Mesenchymal stem cell (in vitro differentiated cells and primary cell): Measurements from ENCODE around the gene FIP1L1.

ENCODE experiments used
- DNase-seq: peaks from one replicate; pipeline ENCODE4 v3.0.0-alpha.2; 2013
- H2AFZ ChIP-seq: one replicate; pipeline ENCODE4 v1.6.1; 2013; ENCODE audit warnings: low read depth, mild to moderate bottlenecking, control low read depth, inconsistent platforms, low read length, moderate library complexity
- H2AK5ac ChIP-seq: 2 replicates; pipeline ENCODE4 v1.6.1; 2013; ENCODE audit warnings: low read length, moderate library complexity, mild to moderate bottlenecking, inconsistent platforms; ENCODE audit not compliant: severe bottlenecking
- H2BK120ac ChIP-seq: one replicate; pipeline ENCODE4 v1.6.1; 2013; ENCODE audit warnings: low read depth, mild to moderate bottlenecking, inconsistent platforms, low read length, moderate library complexity
- H2BK12ac ChIP-seq, 2 experiments: one replicate each; pipeline ENCODE4 v1.6.1; 2013; ENCODE audit warnings: inconsistent platforms in 2 of 2, low read length in 2 of 2, mild to moderate bottlenecking in 2 of 2, moderate library complexity in 2 of 2, control low read depth in 1 of 2
- H2BK15ac ChIP-seq: one replicate; pipeline ENCODE4 v1.6.1; 2013; ENCODE audit warnings: mild to moderate bottlenecking, low read depth, inconsistent platforms; ENCODE audit not compliant: poor library complexity, severe bottlenecking
- H2BK5ac ChIP-seq: 2 replicates; pipeline ENCODE4 v1.6.1; 2013; ENCODE audit warnings: low read depth, mild to moderate bottlenecking, low read length, control low read depth, inconsistent platforms; ENCODE audit not compliant: poor library complexity, severe bottlenecking
- H3K14ac ChIP-seq, 2 experiments: one replicate each; pipeline ENCODE4 v1.6.1; 2013; ENCODE audit warnings: inconsistent platforms in 2 of 2, low read length in 2 of 2, control low read depth in 1 of 2, mild to moderate bottlenecking in 1 of 2, moderate library complexity in 1 of 2
- H3K18ac ChIP-seq, 2 experiments: one replicate each; pipeline ENCODE4 v1.6.1; 2013; ENCODE audit warnings: inconsistent platforms in 2 of 2, low read length in 2 of 2, control low read depth in 1 of 2, low read depth in 1 of 2, mild to moderate bottlenecking in 1 of 2
- H3K23ac ChIP-seq, 2 experiments: one replicate each; pipeline ENCODE4 v1.6.1; 2013; ENCODE audit warnings: inconsistent platforms in 2 of 2, low read length in 2 of 2, mild to moderate bottlenecking in 2 of 2, moderate library complexity in 2 of 2, control low read depth in 1 of 2
- H3K27ac ChIP-seq: 2 replicates; pipeline ENCODE4 v1.5.1; 2013; ENCODE audit warnings: mild to moderate bottlenecking, moderate library complexity, low read length, control low read depth, inconsistent platforms; ENCODE audit not compliant: poor library complexity, severe bottlenecking
- H3K27me3 ChIP-seq, 2 experiments: 2 replicates each; pipeline versions ENCODE4 v1.6.1 to v1.7.0; 2013; ENCODE audit warnings: low read length in 2 of 2, mild to moderate bottlenecking in 2 of 2, moderate library complexity in 2 of 2, control low read depth in 1 of 2, inconsistent platforms in 1 of 2; ENCODE audit not compliant: control insufficient read depth in 1 of 2, insufficient read depth in 1 of 2
- H3K36me3 ChIP-seq, 2 experiments: 2 replicates each; pipeline versions ENCODE4 v1.6.1 to v1.7.0; 2013; ENCODE audit warnings: low read length in 2 of 2, control low read depth in 1 of 2, inconsistent platforms in 1 of 2, low read depth in 1 of 2, mild to moderate bottlenecking in 1 of 2; ENCODE audit not compliant: insufficient read depth in 2 of 2, control insufficient read depth in 1 of 2
- H3K4ac ChIP-seq, 2 experiments: one replicate each; pipeline ENCODE4 v1.6.1; 2013; ENCODE audit warnings: inconsistent platforms in 2 of 2, low read length in 2 of 2, mild to moderate bottlenecking in 2 of 2, moderate library complexity in 2 of 2, control low read depth in 1 of 2, low read depth in 1 of 2
- H3K4me1 ChIP-seq: 2 replicates; pipeline ENCODE4 v1.6.1; 2013; ENCODE audit warnings: low read depth, low read length, control low read depth; ENCODE audit not compliant: control insufficient read depth, insufficient read depth
- H3K4me2 ChIP-seq: 2 replicates; pipeline ENCODE4 v1.6.1; 2013; ENCODE audit warnings: low read length, mild to moderate bottlenecking, inconsistent platforms; ENCODE audit not compliant: poor library complexity, severe bottlenecking
- H3K4me3 ChIP-seq, 2 experiments: 2 replicates each; pipeline versions ENCODE4 v1.5.1 to v1.7.0; 2013; ENCODE audit warnings: low read length in 2 of 2, mild to moderate bottlenecking in 2 of 2, control low read depth in 1 of 2, low read depth in 1 of 2; ENCODE audit not compliant: insufficient read depth in 1 of 2
- H3K79me1 ChIP-seq: replicated peaks from 2 replicates; pipeline ENCODE4 v1.6.1; 2013; ENCODE audit warnings: mild to moderate bottlenecking, control low read depth, low read length, inconsistent platforms; ENCODE audit not compliant: poor library complexity, severe bottlenecking
- H3K9ac ChIP-seq: 2 replicates; pipeline ENCODE4 v1.7.0; 2013; ENCODE audit warnings: mild to moderate bottlenecking, low read length, moderate library complexity
- H3K9me3 ChIP-seq: 2 replicates; pipeline ENCODE4 v1.7.0; 2013; ENCODE audit warnings: mild to moderate bottlenecking, low read length; ENCODE audit not compliant: control insufficient read depth
- H4K8ac ChIP-seq: one replicate; pipeline ENCODE4 v1.6.1; 2013; ENCODE audit warnings: inconsistent platforms, mild to moderate bottlenecking, low read length, moderate library complexity
- H4K91ac ChIP-seq: one replicate; pipeline ENCODE4 v1.6.1; 2013; ENCODE audit warnings: mild to moderate bottlenecking, low read length, inconsistent platforms
- WGBS: methylation state at CpG from one replicate; pipeline ENCODE4 v1.1.7; 2013; ENCODE audit warnings: mixed read lengths; 5-methylcytosine and 5-hydroxymethylcytosine counted together

The FIP1L1 gene

DNA sequence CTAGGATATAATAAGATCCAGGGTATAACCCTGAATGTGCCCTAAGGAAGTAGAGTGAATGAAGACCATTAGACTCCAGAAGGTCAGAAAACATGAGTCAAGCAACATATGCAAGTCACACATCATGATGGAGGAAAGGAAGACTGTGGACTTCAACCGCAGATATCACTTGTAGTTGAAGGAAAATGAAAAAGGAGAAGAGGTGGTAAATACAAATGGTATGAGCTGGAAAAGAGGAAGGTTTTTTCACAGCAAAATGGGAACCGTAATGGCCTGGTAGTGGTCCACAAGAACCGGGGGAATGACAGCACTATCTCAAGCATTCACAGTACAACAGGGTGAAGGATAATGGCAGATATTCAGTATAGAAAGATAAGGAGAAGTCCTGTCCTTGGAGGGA is 6.4 kb upstream of the FIP1L1 start:
- no peak for DNase-seq
- no peak overlapping the region for H3K23ac ChIP-seq
- H2BK12ac ChIP-seq = no peak overlapping the region
- H3K27me3 ChIP-seq = peaks cover 0 to 16% of the 10 kb centered on the region in 2 experiments
- no peak overlapping the region for H4K8ac ChIP-seq
- H2AK5ac ChIP-seq = no peak overlapping the region
- no peak overlapping the region for H2BK15ac ChIP-seq
- H3K18ac ChIP-seq = no peak overlapping the region
- H2BK5ac ChIP-seq = no peak overlapping the region
- no peak overlapping the region for H3K9ac ChIP-seq
- no peaks in the 10 kb centered on the region for H3K4me1 ChIP-seq
- no peak overlapping the region for H3K4me3 ChIP-seq
- H4K91ac ChIP-seq = no peak overlapping the region
- H3K4ac ChIP-seq = no peak overlapping the region
- no peak overlapping the region for H3K27ac ChIP-seq
- no peaks in the 10 kb centered on the region for H3K79me1 ChIP-seq
- no peaks in the 10 kb centered on the region for H3K9me3 ChIP-seq
- H2BK120ac ChIP-seq = no peak overlapping the region
- H2AFZ ChIP-seq = no peak overlapping the region
- no peak overlapping the region for H3K14ac ChIP-seq
- no peaks in the 10 kb centered on the region for H3K36me3 ChIP-seq
- 99% methylated on average over 3 of the region's 3 CpGs for WGBS
- no peak overlapping the region for H3K4me2 ChIP-seq

DNA sequence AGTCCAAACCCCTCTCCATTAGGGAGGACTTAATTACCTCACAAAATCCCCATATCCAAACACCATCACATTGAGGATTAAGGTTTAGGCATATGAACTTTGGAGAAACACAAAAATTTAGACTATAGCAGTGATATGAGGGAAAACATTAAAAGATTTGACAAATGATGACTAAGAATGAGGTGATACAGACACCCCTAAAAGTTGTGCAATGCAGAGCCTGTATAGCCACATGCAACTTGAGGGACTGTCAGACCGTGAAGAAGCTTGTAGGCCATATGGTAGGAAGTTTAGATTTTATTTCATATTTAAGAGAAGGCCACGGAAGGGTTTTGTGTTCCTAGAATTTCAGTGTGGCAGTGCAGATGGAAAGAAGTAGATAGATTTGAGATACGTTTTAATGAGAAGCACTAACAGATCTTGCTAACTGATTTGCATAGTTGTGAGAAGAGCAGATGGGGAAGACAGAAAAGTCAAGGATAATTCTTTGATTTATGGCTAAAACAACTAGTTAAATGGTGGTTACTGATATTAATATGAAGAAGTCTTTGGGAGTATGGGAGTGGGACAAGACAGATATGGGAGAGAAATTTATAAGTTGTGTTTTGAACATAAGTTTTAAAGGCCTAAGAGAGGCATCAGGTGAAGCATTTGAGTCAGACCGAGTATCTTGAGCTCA is 5.5 kb upstream of the FIP1L1 start:
- Histone ChIP-seq H4K91ac (no peak overlapping the region), H3K9ac (no peak overlapping the region), H4K8ac (no peak overlapping the region), H2BK120ac (no peak overlapping the region), H2BK15ac (no peak overlapping the region), H3K36me3 (no peaks in the 10 kb centered on the region), H3K4me1 (no peaks in the 10 kb centered on the region), H3K4me2 (no peak overlapping the region), H3K27me3 (peaks cover 0 to 16% of the 10 kb centered on the region in 2 experiments), H3K4me3 (no peak overlapping the region), H2BK12ac (no peak overlapping the region), H3K27ac (no peak overlapping the region), H3K79me1 (no peaks in the 10 kb centered on the region), H2AFZ (no peak overlapping the region), H3K4ac (no peak overlapping the region), H3K23ac (no peak overlapping the region), H3K14ac (no peak overlapping the region), H3K9me3 (no peaks in the 10 kb centered on the region), H2BK5ac (no peak overlapping the region), H2AK5ac (no peak overlapping the region), H3K18ac (no peak overlapping the region)
- no peak for DNase-seq
- WGBS = 79% methylated on average over 4 of the region's 4 CpGs

DNA sequence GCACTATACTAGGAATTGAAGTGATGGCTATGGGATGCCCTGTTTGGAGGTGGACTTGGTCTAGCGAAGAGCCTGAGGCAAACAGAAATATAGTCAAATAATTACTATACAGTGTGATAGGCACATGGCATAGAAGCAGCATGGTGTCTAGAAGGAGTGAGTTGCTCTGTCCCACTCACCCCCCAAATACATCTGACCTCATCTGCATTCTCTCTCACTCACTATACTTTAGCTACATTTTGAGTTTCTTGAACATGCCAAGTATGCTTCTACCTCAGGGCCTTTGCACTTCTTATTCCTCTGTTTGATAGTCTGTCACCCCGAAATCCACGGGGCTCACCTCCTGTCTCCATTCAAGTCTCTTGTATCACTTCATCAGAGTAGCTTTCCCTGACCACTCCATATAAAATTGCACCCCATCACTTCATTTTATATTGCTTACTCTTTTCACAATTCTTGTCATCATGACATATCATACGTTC is 2.6 kb upstream of the FIP1L1 start:
- no peak overlapping the region for H3K4ac ChIP-seq
- H2AK5ac ChIP-seq = no peak overlapping the region
- no peak overlapping the region for H2BK15ac ChIP-seq
- no peak for DNase-seq
- H3K4me2 ChIP-seq = no peak overlapping the region
- no peaks in the 10 kb centered on the region for H3K79me1 ChIP-seq
- no peak overlapping the region for H2BK5ac ChIP-seq
- H3K9ac ChIP-seq = no peak overlapping the region
- no peak overlapping the region for H3K4me3 ChIP-seq
- H2BK12ac ChIP-seq = no peak overlapping the region
- WGBS = 95% methylated on average over 3 of the region's 4 CpGs
- H2AFZ ChIP-seq = no peak overlapping the region
- H3K23ac ChIP-seq = no peak overlapping the region
- no peak overlapping the region for H3K27ac ChIP-seq
- H3K27me3 ChIP-seq = peaks cover 0 to 4% of the 10 kb centered on the region in 2 experiments
- H2BK120ac ChIP-seq = no peak overlapping the region
- H4K8ac ChIP-seq = no peak overlapping the region
- no peaks in the 10 kb centered on the region for H3K36me3 ChIP-seq
- H3K9me3 ChIP-seq = no peaks in the 10 kb centered on the region
- no peak overlapping the region for H4K91ac ChIP-seq
- no peak overlapping the region for H3K14ac ChIP-seq
- H3K18ac ChIP-seq = no peak overlapping the region
- H3K4me1 ChIP-seq = no peaks in the 10 kb centered on the region

DNA sequence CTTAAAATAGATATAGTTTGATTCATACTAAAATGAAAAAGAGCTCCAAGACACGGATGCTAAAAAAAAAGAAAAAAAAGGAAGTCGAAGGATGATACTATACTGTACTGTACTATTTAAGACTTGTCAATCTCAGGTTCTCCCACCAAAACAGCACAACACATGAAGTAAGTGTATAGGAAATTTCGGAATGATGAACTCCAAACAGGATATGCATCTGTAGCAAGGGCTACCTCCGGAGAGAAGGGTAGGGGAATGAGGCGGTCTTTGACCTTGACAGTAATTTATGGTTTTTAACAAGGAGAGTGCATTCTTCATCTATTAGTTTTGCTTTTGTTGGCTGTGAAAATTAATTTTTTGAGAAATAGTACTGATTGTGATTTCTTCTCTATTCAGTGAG is 541 bp upstream of the FIP1L1 start:
- DNase-seq = no peak
- no peak overlapping the region for H3K23ac ChIP-seq
- no peak overlapping the region for H3K18ac ChIP-seq
- no peak overlapping the region for H2BK15ac ChIP-seq
- peak overlapping the region in 1 of 2 experiments; percentile 95 for H3K4me3 ChIP-seq
- no peak overlapping the region for H3K4me2 ChIP-seq
- peaks cover 0 to 8% of the 10 kb centered on the region in 2 experiments for H3K36me3 ChIP-seq
- H3K4ac ChIP-seq = no peak overlapping the region
- H2BK12ac ChIP-seq = no peak overlapping the region
- no peak overlapping the region for H4K91ac ChIP-seq
- H2BK120ac ChIP-seq = no peak overlapping the region
- H3K79me1 ChIP-seq = no peaks in the 10 kb centered on the region
- no peak overlapping the region for H2AK5ac ChIP-seq
- H3K27ac ChIP-seq = no peak overlapping the region
- no peak overlapping the region for H4K8ac ChIP-seq
- no peak overlapping the region for H3K14ac ChIP-seq
- H2BK5ac ChIP-seq = no peak overlapping the region
- WGBS = 67% methylated on average over 3 of the region's 5 CpGs
- peak overlapping the region; percentile 97 for H3K9ac ChIP-seq
- no peak overlapping the region for H2AFZ ChIP-seq
- H3K4me1 ChIP-seq = no peaks in the 10 kb centered on the region
- H3K9me3 ChIP-seq = no peaks in the 10 kb centered on the region
- H3K27me3 ChIP-seq = no peaks in the 10 kb centered on the region
